Lung (tissue), 12 donors: Measurements from ENCODE around the gene MAPK7. TPM values are rescaled to one million over a fixed set of nuclear protein-coding genes. Genes with fewer than 3 reads are reported as not detected.

ENCODE experiments used
- ATAC-seq: fragments of 200-7000 bp; cut with Tn5 transposase; one replicate; pipeline ENCODE4 v1.9.1; 2020; ENCODE audit warnings: moderate number of reproducible peaks; ENCODE audit not compliant: insufficient read depth, low FRiP score
- DNase-seq, 3 donors: peaks; one replicate each; pipeline ENCODE4 v3.0.0-alpha.2; 2013 to 2017
- H3K27ac ChIP-seq, 2 donors: one replicate each; pipeline ENCODE4 v1.5.1; 2013; ENCODE audit warnings: mild to moderate bottlenecking in 2 of 2, moderate library complexity in 2 of 2, control low read depth in 1 of 2, inconsistent platforms in 1 of 2, low read depth in 1 of 2, low read length in 1 of 2
- H3K27me3 ChIP-seq, 3 donors: one replicate each; pipeline ENCODE4 v1.5.1; 2013; ENCODE audit warnings: low read length in 2 of 3; ENCODE audit not compliant: control insufficient read depth in 3 of 3, insufficient read depth in 3 of 3
- H3K36me3 ChIP-seq, 4 donors: one replicate each; pipeline ENCODE4 v1.5.1; 2013; ENCODE audit warnings: low read length in 4 of 4, mild to moderate bottlenecking in 1 of 4, moderate library complexity in 1 of 4; ENCODE audit not compliant: control insufficient read depth in 4 of 4, insufficient read depth in 4 of 4
- H3K4me1 ChIP-seq, 5 donors: one replicate each; pipeline ENCODE4 v1.5.1; 2013; ENCODE audit warnings: low read length in 5 of 5, mild to moderate bottlenecking in 2 of 5, moderate library complexity in 1 of 5; ENCODE audit not compliant: control insufficient read depth in 5 of 5, insufficient read depth in 5 of 5
- H3K4me3 ChIP-seq: one replicate; pipeline ENCODE4 v1.5.1; 2013; ENCODE audit warnings: mild to moderate bottlenecking, control low read depth, moderate library complexity
- H3K9ac ChIP-seq, 2 donors: one replicate each; pipeline ENCODE4 v1.5.1; 2013; ENCODE audit warnings: low read length in 2 of 2, control low read depth in 1 of 2; ENCODE audit not compliant: insufficient read depth in 1 of 2
- H3K9me3 ChIP-seq, 4 donors: one replicate each; pipeline ENCODE4 v1.5.1; 2013; ENCODE audit warnings: low read length in 3 of 4, mild to moderate bottlenecking in 1 of 4, moderate library complexity in 1 of 4; ENCODE audit not compliant: control insufficient read depth in 4 of 4, insufficient read depth in 3 of 4
- WGBS, 2 donors: extraction: QIAGEN DNeasy Blood & Tissue Kit; methylation state at CpG; one replicate each; pipeline ENCODE4 v1.1.7; 2013; 5-methylcytosine and 5-hydroxymethylcytosine counted together
- polyA plus RNA-seq, 2 donors: library from polyadenylated mRNA; stranded (reverse); fragments of 200-250 nt; gene quantifications; one replicate each; pipeline ENCODE4 v1.2.1, GENCODE V29; 2013
- total RNA-seq, 2 donors: library from RNA; depleted of rRNA in 1 of 2; stranded (reverse); fragments of >200 nt in 1 of 2; gene quantifications; one replicate each; pipeline ENCODE4 v1.2.1, GENCODE V29; 2014 to 2021
- TF ChIP-seq, protein P1 (sequence below): IDR thresholded peaks from 2 replicates; pipeline ENCODE4 v1.5.1; 2012; ENCODE audit warnings: mild to moderate bottlenecking; ENCODE audit errors: control extremely low read depth, extremely low read depth
- donor health status: control.
- donor health status: control.
- donor health status: Bipolar disorder and iron deficiency.
- donor health status: healthy.
- donor health status: DM: yes; HTN: yes; CAD: no.

Gene MAPK7
- total and polyA plus RNA-seq, 4 donors: 13.7 to 45.7 (median 22.8) TPM

DNA sequence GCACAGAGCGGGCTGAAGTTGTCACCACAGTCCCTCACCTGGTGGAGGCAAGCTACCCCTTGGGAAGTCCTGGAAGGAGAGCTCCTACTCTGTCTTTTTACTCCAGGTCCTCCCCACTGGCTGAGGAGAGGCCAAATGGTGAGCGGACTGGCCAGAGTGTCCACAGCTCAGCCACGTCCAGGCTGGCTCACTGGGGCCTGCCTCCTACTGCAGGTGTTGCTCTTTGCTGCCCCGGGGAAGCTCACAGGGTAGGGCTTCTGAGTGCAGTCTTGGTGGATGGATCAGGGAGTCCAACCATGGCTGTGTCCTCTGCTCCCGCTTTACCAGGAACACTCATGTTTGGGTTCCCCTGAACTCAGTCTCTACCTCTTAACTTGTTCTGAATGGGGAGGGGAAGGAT is 18.4 kb upstream of the MAPK7 start:
- 94 to 95% methylated on average over 5 of the region's 5 CpGs for WGBS, 2 donors
- TF ChIP-seq, protein P1, sequence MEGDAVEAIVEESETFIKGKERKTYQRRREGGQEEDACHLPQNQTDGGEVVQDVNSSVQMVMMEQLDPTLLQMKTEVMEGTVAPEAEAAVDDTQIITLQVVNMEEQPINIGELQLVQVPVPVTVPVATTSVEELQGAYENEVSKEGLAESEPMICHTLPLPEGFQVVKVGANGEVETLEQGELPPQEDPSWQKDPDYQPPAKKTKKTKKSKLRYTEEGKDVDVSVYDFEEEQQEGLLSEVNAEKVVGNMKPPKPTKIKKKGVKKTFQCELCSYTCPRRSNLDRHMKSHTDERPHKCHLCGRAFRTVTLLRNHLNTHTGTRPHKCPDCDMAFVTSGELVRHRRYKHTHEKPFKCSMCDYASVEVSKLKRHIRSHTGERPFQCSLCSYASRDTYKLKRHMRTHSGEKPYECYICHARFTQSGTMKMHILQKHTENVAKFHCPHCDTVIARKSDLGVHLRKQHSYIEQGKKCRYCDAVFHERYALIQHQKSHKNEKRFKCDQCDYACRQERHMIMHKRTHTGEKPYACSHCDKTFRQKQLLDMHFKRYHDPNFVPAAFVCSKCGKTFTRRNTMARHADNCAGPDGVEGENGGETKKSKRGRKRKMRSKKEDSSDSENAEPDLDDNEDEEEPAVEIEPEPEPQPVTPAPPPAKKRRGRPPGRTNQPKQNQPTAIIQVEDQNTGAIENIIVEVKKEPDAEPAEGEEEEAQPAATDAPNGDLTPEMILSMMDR: no peak
- no peak for ATAC-seq
- Histone ChIP-seq H3K27me3 (no peaks in the 10 kb centered on the region), H3K4me3 (no peak overlapping the region), H3K9me3 (no peaks in the 10 kb centered on the region), H3K36me3 (peaks cover 0 to 3% (median 0%) of the 10 kb centered on the region in 4 donors), H3K27ac (no peak overlapping the region), H3K4me1 (peaks cover 0 to 25% (median 10%) of the 10 kb centered on the region in 5 donors), H3K9ac (no peak overlapping the region)
- peak in 1 of 3 donors; percentile 10 for DNase-seq

DNA sequence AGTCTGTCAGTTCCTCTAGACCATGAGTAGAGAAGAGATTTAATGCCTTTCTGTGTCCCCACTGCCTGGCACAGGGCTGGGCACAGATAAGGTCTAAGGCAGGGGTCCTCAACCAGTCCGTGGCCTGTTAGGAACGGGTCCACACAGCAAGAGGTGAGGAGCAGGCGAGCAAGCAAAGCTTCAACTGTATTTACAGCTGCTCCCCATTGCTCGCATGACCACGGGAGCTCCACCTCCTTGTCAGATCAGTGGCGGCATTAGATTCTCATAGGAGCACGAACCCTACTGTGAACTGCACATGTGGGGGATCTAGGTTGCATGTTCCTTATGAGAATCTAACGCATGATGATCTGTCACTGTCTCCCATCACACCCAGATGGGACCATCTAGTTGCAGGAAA is 17.5 kb upstream of the MAPK7 start:
- DNase-seq: no peak
- TF ChIP-seq, protein P1: no peak
- no peak overlapping the region for H3K4me3 ChIP-seq
- H3K27ac ChIP-seq: peak overlapping the region in 1 of 2 donors; percentile 12
- no peak for ATAC-seq
- peaks cover 0 to 3% (median 0%) of the 10 kb centered on the region in 4 donors for H3K36me3 ChIP-seq
- WGBS, 2 donors: 93 to 96% methylated on average over 8 of the region's 8 CpGs
- no peaks in the 10 kb centered on the region for H3K9me3 ChIP-seq
- H3K4me1 ChIP-seq: peaks cover 0 to 30% (median 10%) of the 10 kb centered on the region in 5 donors
- no peak overlapping the region for H3K9ac ChIP-seq
- no peaks in the 10 kb centered on the region for H3K27me3 ChIP-seq

DNA sequence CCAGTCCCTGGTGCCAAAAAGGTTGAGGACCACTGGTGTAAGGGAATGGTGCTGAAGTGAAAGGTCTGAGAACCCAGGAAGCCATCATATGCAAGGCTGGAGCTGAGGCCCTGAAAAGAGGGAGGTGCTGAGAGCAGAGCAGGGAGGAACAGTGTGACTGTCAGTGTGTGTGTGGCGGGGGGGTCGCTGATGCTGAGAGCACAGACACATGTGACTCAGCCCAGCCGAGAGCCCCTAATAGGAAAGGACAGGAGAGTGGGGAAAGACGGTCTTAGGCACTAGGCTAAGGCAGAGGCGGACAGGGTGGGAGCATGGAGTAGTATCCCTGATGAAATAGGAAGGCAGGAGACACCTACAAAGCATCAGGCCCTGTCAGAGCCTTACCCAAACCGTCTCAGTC is 17.0 kb upstream of the MAPK7 start:
- ATAC-seq (no peak), DNase-seq (no peak)
- Histone ChIP-seq H3K9ac (peak overlapping the region in 1 of 2 donors; percentile 14), H3K9me3 (no peaks in the 10 kb centered on the region), H3K27me3 (no peaks in the 10 kb centered on the region), H3K27ac (no peak overlapping the region), H3K4me3 (no peak overlapping the region), H3K36me3 (peaks cover 0 to 3% (median 0%) of the 10 kb centered on the region in 4 donors), H3K4me1 (peaks cover 0 to 30% (median 10%) of the 10 kb centered on the region in 5 donors)
- 85 to 91% methylated on average over 6 of the region's 6 CpGs for WGBS, 2 donors
- TF ChIP-seq, protein P1: no peak

DNA sequence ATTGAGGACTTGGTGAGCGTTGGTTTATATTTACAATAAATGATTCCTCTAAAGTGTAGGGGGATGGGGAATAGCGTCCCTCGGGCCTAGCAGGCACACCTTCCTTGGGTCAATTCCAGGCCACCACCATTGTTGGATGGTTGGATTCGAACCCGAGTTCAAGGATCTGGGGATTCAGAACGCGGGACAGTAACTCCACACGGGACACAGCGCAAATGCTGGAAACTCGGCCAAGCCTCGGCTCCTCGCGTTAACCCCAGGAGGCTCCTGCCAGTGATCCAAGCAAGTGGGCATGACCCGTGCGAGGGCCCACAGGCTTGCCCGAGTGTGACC is 16.4 kb upstream of the MAPK7 start:
- peak overlapping the region; percentile 70 to 74 for H3K27ac ChIP-seq
- DNase-seq (no peak), ATAC-seq (no peak)
- peak overlapping the region; percentile 24 for H3K4me3 ChIP-seq
- TF ChIP-seq, protein P1: no peak
- peaks cover 0 to 3% (median 0%) of the 10 kb centered on the region in 4 donors for H3K36me3 ChIP-seq
- no peaks in the 10 kb centered on the region for H3K27me3 ChIP-seq
- 21 to 25% methylated on average over 16 of the region's 16 CpGs for WGBS, 2 donors
- peaks cover 0 to 30% (median 10%) of the 10 kb centered on the region in 5 donors for H3K4me1 ChIP-seq
- H3K9me3 ChIP-seq: no peaks in the 10 kb centered on the region
- H3K9ac ChIP-seq: peak overlapping the region; percentile 14 to 59
